ENCODE measurements around the gene RABGAP1L. TPM values are rescaled to one million over a fixed set of nuclear protein-coding genes. Genes with fewer than 3 reads are reported as not detected.

Gene RABGAP1L
- polyA plus RNA-seq, 1 donor (not counting 4 experiments of a cell fraction or from before 2014, with no cell fraction given): 24.2 TPM

GRCh38 chr1:174160109-174160473, 771 bp downstream of the RABGAP1L start:
- H4K20me1 ChIP-seq (ENCODE audit: control insufficient read depth, extremely low read depth, insufficient read depth, low read length): no peaks in the 10 kb centered on the region
- H3K9ac ChIP-seq (ENCODE audit: control insufficient read depth, extremely low read depth, insufficient read depth, low read length): peak overlapping the region; percentile 86
- peak overlapping the region; percentile 48 to 98 (median 74) for H3K4me3 ChIP-seq (ENCODE audit: control insufficient read depth in 2 of 3, extremely low read depth in 1 of 3, insufficient read depth in 2 of 3, low read depth in 1 of 3, low read length in 3 of 3)
- dilution Hi-C loops (cut with MboI; ENCODE audit: extremely low pct_ligation_motif_present, low sequenced_read_pairs): no loop called here
- H2AFZ ChIP-seq (ENCODE audit: control insufficient read depth, low read length): peak overlapping the region; percentile 60
- no peaks in the 10 kb centered on the region for H3K9me1 ChIP-seq (ENCODE audit: control insufficient read depth, extremely low read depth, insufficient read depth, low read length)
- peaks cover 31% of the 10 kb centered on the region for H3K79me2 ChIP-seq (ENCODE audit: control insufficient read depth, insufficient read depth, low read length)
- H3K4me1 ChIP-seq (ENCODE audit: control insufficient read depth, extremely low read depth, insufficient read depth, low read length): peaks cover 24% of the 10 kb centered on the region
- peak overlapping the region; percentile 96 for H3K4me2 ChIP-seq (ENCODE audit: control insufficient read depth, extremely low read depth, insufficient read depth, low read depth, low read length)
- peak; percentile 26 for DNase-seq (ENCODE audit: low read depth, low spot score)
- no peaks in the 10 kb centered on the region for H3K9me3 ChIP-seq (ENCODE audit: control insufficient read depth, low read depth, low read length)
- H3K27me3 ChIP-seq (ENCODE audit: control insufficient read depth, extremely low read depth, insufficient read depth, low read length): no peaks in the 10 kb centered on the region
- FAIRE-seq: peak; percentile 32
- no peaks in the 10 kb centered on the region for H3K36me3 ChIP-seq (ENCODE audit: control insufficient read depth in 2 of 2, extremely low read depth in 1 of 2, insufficient read depth in 2 of 2, low read length in 2 of 2)
- TF ChIP-seq EZH2 (IDR thresholded peaks at IDR 0.05; ENCODE audit: low read length) (no peak), CTCF (optimal IDR thresholded peaks at IDR 0.05 in 1 of 3, IDR thresholded peaks at IDR 0.05 in 1 of 3, conservative IDR thresholded peaks at IDR 0.05 in 1 of 3; ENCODE audit: extremely low read depth in 1 of 3, insufficient read depth in 2 of 3, low read length in 3 of 3) (no peak)
- peak overlapping the region; percentile 72 for H3K27ac ChIP-seq (ENCODE audit: control insufficient read depth, insufficient read depth, low read length)

DNA sequence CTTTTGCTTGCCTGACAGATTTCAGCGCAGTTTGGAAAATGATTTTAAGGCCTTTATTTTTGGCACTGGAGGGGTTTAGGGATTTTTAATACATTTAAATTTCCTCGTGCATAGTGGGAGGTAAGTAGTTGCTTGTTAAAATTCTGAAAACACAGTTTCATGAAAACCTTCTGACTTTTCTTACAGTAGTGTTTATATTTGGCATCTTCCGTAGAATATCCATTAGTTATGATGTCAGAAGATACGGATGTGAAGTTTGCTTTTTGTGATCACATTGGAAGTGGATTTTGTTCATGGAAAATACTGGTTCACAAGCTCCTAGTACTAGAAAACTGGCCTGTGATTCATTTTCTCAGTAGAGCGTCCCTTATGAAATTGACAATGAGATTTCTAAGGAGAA, 1.3 kb downstream of the RABGAP1L start:
- Histone ChIP-seq H3K27me3 (ENCODE audit: control insufficient read depth, extremely low read depth, insufficient read depth, low read length) (no peaks in the 10 kb centered on the region), H3K9ac (ENCODE audit: control insufficient read depth, extremely low read depth, insufficient read depth, low read length) (peak overlapping the region; percentile 86), H2AFZ (ENCODE audit: control insufficient read depth, low read length) (no peak overlapping the region), H3K4me1 (ENCODE audit: control insufficient read depth, extremely low read depth, insufficient read depth, low read length) (peaks cover 24% of the 10 kb centered on the region), H3K4me3 (ENCODE audit: control insufficient read depth in 2 of 3, extremely low read depth in 1 of 3, insufficient read depth in 2 of 3, low read depth in 1 of 3, low read length in 3 of 3) (peak overlapping the region; percentile 48 to 98 (median 74)), H3K4me2 (ENCODE audit: control insufficient read depth, extremely low read depth, insufficient read depth, low read depth, low read length) (peak overlapping the region; percentile 96), H3K9me3 (ENCODE audit: control insufficient read depth, low read depth, low read length) (no peaks in the 10 kb centered on the region), H3K36me3 (ENCODE audit: control insufficient read depth in 2 of 2, extremely low read depth in 1 of 2, insufficient read depth in 2 of 2, low read length in 2 of 2) (no peaks in the 10 kb centered on the region), H4K20me1 (ENCODE audit: control insufficient read depth, extremely low read depth, insufficient read depth, low read length) (no peaks in the 10 kb centered on the region), H3K79me2 (ENCODE audit: control insufficient read depth, insufficient read depth, low read length) (peaks cover 33% of the 10 kb centered on the region), H3K27ac (ENCODE audit: control insufficient read depth, insufficient read depth, low read length) (peak overlapping the region; percentile 72), H3K9me1 (ENCODE audit: control insufficient read depth, extremely low read depth, insufficient read depth, low read length) (no peaks in the 10 kb centered on the region)
- TF ChIP-seq CTCF (optimal IDR thresholded peaks at IDR 0.05 in 1 of 3, IDR thresholded peaks at IDR 0.05 in 1 of 3, conservative IDR thresholded peaks at IDR 0.05 in 1 of 3; ENCODE audit: extremely low read depth in 1 of 3, insufficient read depth in 2 of 3, low read length in 3 of 3) (no peak), EZH2 (IDR thresholded peaks at IDR 0.05; ENCODE audit: low read length) (no peak)
- dilution Hi-C loops (cut with MboI; ENCODE audit: extremely low pct_ligation_motif_present, low sequenced_read_pairs): no loop called here
- FAIRE-seq: no peak
- no peak for DNase-seq (ENCODE audit: low read depth, low spot score)

Measured in keratinocyte (primary cell).